Activated T-cell treated with anti-CD3 and anti-CD28 coated beads, Interleukin-2, amount 50 U/mL, for 24 hours (primary cell): ENCODE results near the gene KRTAP10-7.
"Not testable (repeated sequence)": the region's sequence is repeated elsewhere in the genome, so short reads cannot be mapped to it uniquely, and the experiment has no call there.

Source experiments
- DNase-seq: peaks from one replicate; pipeline ENCODE4 v3.0.0-alpha.2; 2020
- H3K27ac Mint-ChIP-seq: 2 replicates; pipeline ENCODE4 v1.8.0; 2020; ENCODE audit warnings: mild to moderate bottlenecking, mixed read lengths
- H3K27me3 Mint-ChIP-seq: 2 replicates; pipeline ENCODE4 v1.8.0; 2020; ENCODE audit warnings: mixed read lengths
- H3K36me3 Mint-ChIP-seq: 2 replicates; pipeline ENCODE4 v1.8.0; 2020; ENCODE audit warnings: low read depth, mixed read lengths
- H3K4me1 Mint-ChIP-seq: 2 replicates; pipeline ENCODE4 v1.8.0; 2020; ENCODE audit warnings: low read depth, mixed read lengths
- H3K4me3 Mint-ChIP-seq: 2 replicates; pipeline ENCODE4 v1.8.0; 2020; ENCODE audit warnings: mild to moderate bottlenecking, moderate library complexity, mixed read lengths
- H3K9me3 Mint-ChIP-seq: 2 replicates; pipeline ENCODE4 v1.8.0; 2020; ENCODE audit warnings: mixed read lengths

KRTAP10-7 gene

GRCh38 chr21:44600118-44600978 is at the start of gene KRTAP10-7:
TSS of gene KRTAP10-7 (plus strand) at chr21:44600597. CDS start at chr21:44600622, 25 bp downstream.
- H3K36me3 Mint-ChIP-seq, H3K27me3 Mint-ChIP-seq, H3K4me1 Mint-ChIP-seq, H3K27ac Mint-ChIP-seq, H3K9me3 Mint-ChIP-seq, DNase-seq, H3K4me3 Mint-ChIP-seq: not testable (repeated sequence)

GRCh38 chr21:44550807-44551206 is 49.6 kb upstream of the KRTAP10-7 start:
- H3K27me3 Mint-ChIP-seq, result no peaks in the 10 kb centered on the region
- H3K36me3 Mint-ChIP-seq, result peaks cover 14% of the 10 kb centered on the region
- H3K9me3 Mint-ChIP-seq, result peaks cover 17% of the 10 kb centered on the region
- H3K27ac Mint-ChIP-seq, result peak overlapping the region; percentile 8
- H3K4me1 Mint-ChIP-seq, result peaks cover 24% of the 10 kb centered on the region
- peak; percentile 13 for DNase-seq
- no peak overlapping the region for H3K4me3 Mint-ChIP-seq

- H3K27ac Mint-ChIP-seq, result peak within 1 kb of the TSS; percentile 8
- no peaks in the 10 kb centered on the region for H3K27me3 Mint-ChIP-seq
- H3K4me3 Mint-ChIP-seq, result no peak within 1 kb of the TSS
- H3K4me1 Mint-ChIP-seq, result peaks cover 24% of the 10 kb centered on the region
- H3K9me3 Mint-ChIP-seq, result peaks cover 17% of the 10 kb centered on the region
- peak; percentile 12 for DNase-seq
- peaks cover 14% of the 10 kb centered on the region for H3K36me3 Mint-ChIP-seq
Measured at GRCh38 chr21:44551340-44551961, 48.9 kb upstream of the KRTAP10-7 start, which contains the start of gene KRTAP10-2. TSS of gene KRTAP10-2 (minus strand) at chr21:44551505. CDS start at chr21:44551458, 47 bp downstream.

GRCh38 chr21:44552136-44552535 is 48.3 kb upstream of the KRTAP10-7 start:
- H3K27ac Mint-ChIP-seq, result no peak overlapping the region
- H3K4me1 Mint-ChIP-seq, result peaks cover 20% of the 10 kb centered on the region
- no peak for DNase-seq
- H3K9me3 Mint-ChIP-seq, result peaks cover 10% of the 10 kb centered on the region
- no peaks in the 10 kb centered on the region for H3K27me3 Mint-ChIP-seq
- H3K36me3 Mint-ChIP-seq, result peaks cover 7% of the 10 kb centered on the region
- H3K4me3 Mint-ChIP-seq, result no peak overlapping the region

GRCh38 chr21:44552681-44553080 is 47.7 kb upstream of the KRTAP10-7 start:
- Mint-ChIP-seq H3K4me1 (peaks cover 15% of the 10 kb centered on the region), H3K27me3 (no peaks in the 10 kb centered on the region), H3K27ac (no peak overlapping the region), H3K4me3 (no peak overlapping the region), H3K9me3 (peaks cover 8% of the 10 kb centered on the region), H3K36me3 (peaks cover 2% of the 10 kb centered on the region)
- no peak for DNase-seq

GRCh38 chr21:44555200-44555875 is 45.1 kb upstream of the KRTAP10-7 start:
- no peaks in the 10 kb centered on the region for H3K36me3 Mint-ChIP-seq
- no peaks in the 10 kb centered on the region for H3K4me1 Mint-ChIP-seq
- DNase-seq, result no peak
- H3K4me3 Mint-ChIP-seq, result no peak overlapping the region
- peaks cover 11% of the 10 kb centered on the region for H3K9me3 Mint-ChIP-seq
- H3K27ac Mint-ChIP-seq, result no peak overlapping the region
- no peaks in the 10 kb centered on the region for H3K27me3 Mint-ChIP-seq

GRCh38 chr21:44556879-44557278 is 43.5 kb upstream of the KRTAP10-7 start:
- Mint-ChIP-seq H3K9me3 (peaks cover 16% of the 10 kb centered on the region), H3K4me1 (no peaks in the 10 kb centered on the region), H3K27ac (no peak overlapping the region), H3K27me3 (no peaks in the 10 kb centered on the region), H3K36me3 (no peaks in the 10 kb centered on the region), H3K4me3 (no peak overlapping the region)
- no peak for DNase-seq

GRCh38 chr21:44557491-44558328 is 42.7 kb upstream of the KRTAP10-7 start:
- Mint-ChIP-seq H3K4me1 (no peaks in the 10 kb centered on the region), H3K27ac (no peak overlapping the region)

GRCh38 chr21:44558329-44558675 is 42.1 kb upstream of the KRTAP10-7 start:
- H3K4me3 Mint-ChIP-seq, H3K36me3 Mint-ChIP-seq, H3K27ac Mint-ChIP-seq, H3K4me1 Mint-ChIP-seq, H3K27me3 Mint-ChIP-seq, DNase-seq: not testable (repeated sequence)
- H3K9me3 Mint-ChIP-seq, result peaks cover 22% of the 10 kb centered on the region

More at GRCh38 chr21:44557491-44558328, 42.7 kb upstream of the KRTAP10-7 start:
- H3K4me3 Mint-ChIP-seq, result no peak overlapping the region
- peaks cover 24% of the 10 kb centered on the region for H3K9me3 Mint-ChIP-seq
- no peak for DNase-seq
- no peaks in the 10 kb centered on the region for H3K36me3 Mint-ChIP-seq
- H3K27me3 Mint-ChIP-seq, result no peaks in the 10 kb centered on the region

- Mint-ChIP-seq H3K27me3 (no peaks in the 10 kb centered on the region), H3K4me3 (no peak within 1 kb of the TSS), H3K9me3 (peaks cover 19% of the 10 kb centered on the region), H3K36me3 (no peaks in the 10 kb centered on the region), H3K27ac (no peak within 1 kb of the TSS), H3K4me1 (no peaks in the 10 kb centered on the region)
- DNase-seq, result no peak
Measured at GRCh38 chr21:44558695-44559094, 41.7 kb upstream of the KRTAP10-7 start, which contains the start of gene KRTAP10-3. TSS of gene KRTAP10-3 (minus strand) at chr21:44558795. CDS start at chr21:44558715, 80 bp downstream.

GRCh38 chr21:44564099-44564498 is 36.3 kb upstream of the KRTAP10-7 start:
- Mint-ChIP-seq H3K27me3 (no peaks in the 10 kb centered on the region), H3K27ac (no peak overlapping the region), H3K9me3 (peaks cover 19% of the 10 kb centered on the region), H3K4me3 (no peak overlapping the region), H3K36me3 (no peaks in the 10 kb centered on the region), H3K4me1 (peaks cover 12% of the 10 kb centered on the region)
- no peak for DNase-seq

GRCh38 chr21:44564886-44565598 is 35.4 kb upstream of the KRTAP10-7 start:
- peaks cover 12% of the 10 kb centered on the region for H3K4me1 Mint-ChIP-seq
- no peaks in the 10 kb centered on the region for H3K36me3 Mint-ChIP-seq
- no peak for DNase-seq
- H3K4me3 Mint-ChIP-seq, result no peak overlapping the region
- no peak overlapping the region for H3K27ac Mint-ChIP-seq
- no peaks in the 10 kb centered on the region for H3K27me3 Mint-ChIP-seq
- H3K9me3 Mint-ChIP-seq, result peaks cover 17% of the 10 kb centered on the region

- Mint-ChIP-seq H3K27me3 (no peaks in the 10 kb centered on the region), H3K27ac (no peak overlapping the region), H3K4me3 (no peak overlapping the region), H3K4me1 (peaks cover 12% of the 10 kb centered on the region), H3K9me3 (peaks cover 11% of the 10 kb centered on the region), H3K36me3 (no peaks in the 10 kb centered on the region)
- DNase-seq, result no peak
Measured at GRCh38 chr21:44566403-44566802, 34.0 kb upstream of the KRTAP10-7 start.
